ENCODE results near the gene SLC22A15.

- TF ChIP-seq PATZ1 (CRISPR knock-in tag; IDR thresholded peaks at IDR 0.05; ENCODE audit: borderline replicate concordance) (no peak), PPARA (CRISPR knock-in tag; IDR thresholded peaks at IDR 0.05; ENCODE audit: borderline replicate concordance) (no peak), ZNF70 (CRISPR knock-in tag; IDR thresholded peaks at IDR 0.05) (no peak), ZC3H10 (CRISPR knock-in tag; IDR thresholded peaks at IDR 0.05) (no peak), RARB (CRISPR knock-in tag; IDR thresholded peaks at IDR 0.05) (no peak), SNAI2 (CRISPR knock-in tag; IDR thresholded peaks at IDR 0.05) (no peak), CSRNP3 (CRISPR knock-in tag; IDR thresholded peaks at IDR 0.05) (no peak)
Measured at GRCh38 chr1:116015679-116016078, 39.4 kb downstream of the SLC22A15 start.
